Mucosa of descending colon (tissue), 3 donors: ENCODE results near the gene YIPF4. TPM values are rescaled to one million over a fixed set of nuclear protein-coding genes. Genes with fewer than 3 reads are reported as not detected.

ENCODE experiments used
- ATAC-seq: fragments of 200-7000 bp; cut with Tn5 transposase; one replicate; pipeline ENCODE4 v1.9.1; 2020; ENCODE audit warnings: mild to moderate bottlenecking, moderate library complexity
- DNase-seq, 3 donors: peaks; one replicate each; pipeline ENCODE4 v3.0.0-alpha.2; 2020
- H3K36me3 ChIP-seq: fragments of 200-600 bp; one replicate; pipeline ENCODE4 v1.8.0; 2021; ENCODE audit warnings: low read depth, mild to moderate bottlenecking
- H3K4me1 ChIP-seq: fragments of 200-600 bp; one replicate; pipeline ENCODE4 v1.8.0; 2021; ENCODE audit warnings: low read depth, mild to moderate bottlenecking
- H3K4me3 ChIP-seq: fragments of 200-600 bp; one replicate; pipeline ENCODE4 v1.8.0; 2021; ENCODE audit warnings: mild to moderate bottlenecking
- H3K9me3 ChIP-seq: fragments of 200-600 bp; one replicate; pipeline ENCODE4 v1.8.0; 2021; ENCODE audit warnings: mild to moderate bottlenecking
- CTCF ChIP-seq: fragments of 200-600 bp; IDR thresholded peaks from one replicate; pipeline ENCODE4 v1.8.0; 2022; ENCODE audit warnings: antibody characterized with exemption, mild to moderate bottlenecking
- intact Hi-C, 2 donors: fragments of 100-400 bp; cut with DNase I in 1 of 2; cut with micrococcal nuclease in 1 of 2; formaldehyde crosslinking; loops; one replicate each; pipeline versions ENCODE4 v1.11.0 to v1.11.1; 2022; cut with DNase I, micrococcal nuclease
- long read RNA-seq, 2 donors: library from polyadenylated mRNA; unstranded; transcript quantifications; one replicate each; pipeline ENCODE4 v2.0.0, GENCODE V29; 2019 to 2021
- total RNA-seq, 3 donors: library from RNA; stranded (reverse); fragmentation: NEBNext Ultra II Directional in 2 of 3; extraction: Animal tissue kit (Norgen Biotek cat#: 25700) in 2 of 3; gene quantifications; one replicate each; pipeline versions ENCODE4 v1.2.1 to v1.2.4, GENCODE V29; 2021 to 2023
- donor health status: DM: no; HTN: no; CAD: no; lungs with moderate emphysema.
- donor health status: DM: no; HTN: no; CAD: no.
- donor health status: DM: no; HTN: yes; CAD: no.

The YIPF4 gene
- 10 to 100 TPM; 46.8 to 59.4 (median 57.3) TPM for total RNA-seq
- long read RNA-seq, donor 1, full-length matches to known transcripts: 73 of 89 reads
- long read RNA-seq, donor 1, partial matches to known transcripts: 6 of 89 reads
- long read RNA-seq, donor 1, other reads (novel, unspliced or antisense): 10 of 89 reads
- long read RNA-seq, donor 2, full-length matches to known transcripts: 43 of 49 reads
- long read RNA-seq, donor 2, partial matches to known transcripts: 0 of 49 reads
- long read RNA-seq, donor 2, other reads (novel, unspliced or antisense): 6 of 49 reads

GRCh38 chr2:32277674-32278477, at the start of gene YIPF4:
Gene YIPF4, plus strand, starts transcription at chr2:32277904. Its CDS starts 252 bp downstream, at chr2:32278156.
- peak within 1 kb of the TSS; percentile 91 for H3K4me3 ChIP-seq
- H3K36me3 ChIP-seq: no peaks in the 10 kb centered on the region
- peak; percentile 100 for ATAC-seq
- no peak for TF ChIP-seq CTCF
- H3K4me1 ChIP-seq: no peaks in the 10 kb centered on the region
- intact Hi-C loops: no loop called here
- H3K9me3 ChIP-seq: no peaks in the 10 kb centered on the region
- DNase-seq: peak; percentile 86 to 94 (median 92)

GRCh38 chr2:32228181-32228580, 49.5 kb upstream of the YIPF4 start:
- TF ChIP-seq CTCF: no peak
- no peaks in the 10 kb centered on the region for H3K4me1 ChIP-seq
- no peak for DNase-seq
- intact Hi-C loops: no loop called here
- no peaks in the 10 kb centered on the region for H3K9me3 ChIP-seq
- no peak for ATAC-seq
- H3K4me3 ChIP-seq: no peak overlapping the region
- no peaks in the 10 kb centered on the region for H3K36me3 ChIP-seq

- no peak for ATAC-seq
- H3K9me3 ChIP-seq: no peaks in the 10 kb centered on the region
- no peak for DNase-seq
- H3K36me3 ChIP-seq: no peaks in the 10 kb centered on the region
- no peak overlapping the region for H3K4me3 ChIP-seq
- intact Hi-C loops: no loop called here
- TF ChIP-seq CTCF: no peak
- H3K4me1 ChIP-seq: no peaks in the 10 kb centered on the region
Observed at GRCh38 chr2:32229635-32230034, 48.1 kb upstream of the YIPF4 start.

GRCh38 chr2:32231959-32232358, 45.7 kb upstream of the YIPF4 start:
- H3K4me3 ChIP-seq: no peak overlapping the region
- TF ChIP-seq CTCF: no peak
- no peak for ATAC-seq
- H3K4me1 ChIP-seq: no peaks in the 10 kb centered on the region
- no peaks in the 10 kb centered on the region for H3K36me3 ChIP-seq
- DNase-seq: no peak
- H3K9me3 ChIP-seq: no peaks in the 10 kb centered on the region
- intact Hi-C loops: no loop called here

GRCh38 chr2:32235315-32235714, 42.4 kb upstream of the YIPF4 start:
- no peak for ATAC-seq
- Histone ChIP-seq H3K4me3 (no peak overlapping the region), H3K36me3 (no peaks in the 10 kb centered on the region), H3K4me1 (no peaks in the 10 kb centered on the region), H3K9me3 (no peaks in the 10 kb centered on the region)
- no peak for TF ChIP-seq CTCF
- intact Hi-C loops: no loop called here
- no peak for DNase-seq
